Fibroblast of lung (primary cell): ENCODE results near the gene FSTL5. TPM values are rescaled to one million over a fixed set of nuclear protein-coding genes. Genes with fewer than 3 reads are reported as not detected.

Source experiments
- DNase-seq, 2 donors: peaks; one replicate each; pipeline versions ENCODE4 v3.0.0 to v3.0.0-alpha.2; 2010; ENCODE audit warnings: low read depth in 2 of 2
- H2AFZ ChIP-seq: 2 replicates; pipeline ENCODE4 v1.5.1; 2012; ENCODE audit warnings: low read length, control low read depth, inconsistent platforms
- H3K27ac ChIP-seq: 2 replicates; pipeline ENCODE4 v1.5.1; 2011; ENCODE audit warnings: low read length, control low read depth; ENCODE audit not compliant: insufficient read depth
- H3K27me3 ChIP-seq: 2 replicates; pipeline ENCODE4 v1.5.1; 2011; ENCODE audit warnings: mild to moderate bottlenecking, low read length; ENCODE audit not compliant: control insufficient read depth, insufficient read depth
- H3K36me3 ChIP-seq: 2 replicates; pipeline ENCODE4 v1.5.1; 2011; ENCODE audit warnings: low read length; ENCODE audit not compliant: control insufficient read depth, insufficient read depth
- H3K4me1 ChIP-seq: 2 replicates; pipeline ENCODE4 v1.5.1; 2011; ENCODE audit warnings: low read length; ENCODE audit not compliant: control insufficient read depth, insufficient read depth; ENCODE audit errors: extremely low read depth
- H3K4me2 ChIP-seq: 2 replicates; pipeline ENCODE4 v1.5.1; 2011; ENCODE audit warnings: low read length, control low read depth; ENCODE audit not compliant: insufficient read depth; ENCODE audit errors: extremely low read depth
- H3K4me3 ChIP-seq, 4 experiments: fragments of 200-600 bp in 1 of 4; sonication (generic) in 1 of 4; replicated peaks in 1 of 4; 2 replicates each; pipeline ENCODE4 v1.5.1; 2011 to 2016; ENCODE audit warnings: low read length in 4 of 4, low read depth in 3 of 4, mild to moderate bottlenecking in 3 of 4, control low read depth in 2 of 4, inconsistent platforms in 1 of 4, mixed read lengths in 1 of 4; ENCODE audit not compliant: insufficient read depth in 1 of 4; ENCODE audit errors: control extremely low read depth in 1 of 4
- H3K79me2 ChIP-seq: 2 replicates; pipeline ENCODE4 v1.5.1; 2012; ENCODE audit warnings: mild to moderate bottlenecking, low read length, inconsistent platforms; ENCODE audit not compliant: control insufficient read depth, insufficient read depth
- H3K9ac ChIP-seq: 2 replicates; pipeline ENCODE4 v1.5.1; 2011; ENCODE audit warnings: mild to moderate bottlenecking, low read length, control low read depth; ENCODE audit not compliant: insufficient read depth
- H3K9me3 ChIP-seq: 2 replicates; pipeline ENCODE4 v1.5.1; 2012; ENCODE audit warnings: low read depth, low read length; ENCODE audit not compliant: control insufficient read depth, insufficient read depth
- H4K20me1 ChIP-seq: 2 replicates; pipeline ENCODE4 v1.5.1; 2011; ENCODE audit warnings: low read length; ENCODE audit not compliant: control insufficient read depth, insufficient read depth; ENCODE audit errors: extremely low read depth
- EZH2 ChIP-seq: IDR thresholded peaks from 2 replicates; pipeline ENCODE4 v1.5.1; 2012; ENCODE audit warnings: low read length, control low read depth, mild to moderate bottlenecking; ENCODE audit errors: missing control alignments
- polyA plus RNA-seq, 2 donors: library from polyadenylated mRNA; depleted of rRNA in 1 of 2; stranded (reverse) in 1 of 2; unstranded in 1 of 2; fragments of >200 nt; gene quantifications; 2 replicates each; pipeline ENCODE4 v1.2.1, GENCODE V29; 2011 to 2012; ENCODE audit warnings: missing spikeins in 1 of 2
- total RNA-seq: library from RNA; depleted of rRNA; stranded (reverse); fragments of >200 nt; gene quantifications from 2 replicates; pipeline ENCODE4 v1.2.1, GENCODE V29; 2014
- TF ChIP-seq, protein P1 (sequence below), 2 donors: IDR thresholded peaks in 1 of 2; conservative IDR thresholded peaks in 1 of 2; 1 replicate in 1 of 2; 2 replicates in 1 of 2; pipeline ENCODE4 v1.5.1; 2011 to 2012; ENCODE audit warnings: low read length in 2 of 2, control low read depth in 1 of 2, inconsistent platforms in 1 of 2, low read depth in 1 of 2, mild to moderate bottlenecking in 1 of 2

FSTL5 gene
- total and polyA plus RNA-seq, 2 donors (not counting 1 experiment from before 2014, with no cell fraction given): 0.11 to 0.33 TPM

DNA sequence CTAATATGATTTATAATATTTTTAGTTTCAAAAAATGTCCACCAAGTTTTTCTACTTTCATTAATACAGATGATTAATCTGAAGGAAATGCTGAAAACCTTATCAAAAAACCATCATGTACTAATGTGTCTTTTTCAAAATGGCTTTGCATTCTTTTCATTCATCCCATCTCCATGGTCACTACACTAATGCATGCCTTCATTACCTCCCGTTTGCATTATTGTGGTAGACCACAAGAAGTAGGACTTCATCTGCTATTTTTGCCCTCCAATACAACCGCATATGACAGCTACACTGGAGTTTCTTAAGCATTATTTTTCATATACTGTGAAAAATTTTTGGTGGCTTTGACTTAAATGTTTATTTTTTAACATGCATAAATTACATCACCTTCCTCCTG lies 37.9 kb upstream of the FSTL5 start:
- Histone ChIP-seq H3K4me3 (no peak overlapping the region), H3K36me3 (no peaks in the 10 kb centered on the region), H3K79me2 (no peaks in the 10 kb centered on the region), H3K9me3 (no peaks in the 10 kb centered on the region), H4K20me1 (no peaks in the 10 kb centered on the region), H3K4me2 (no peak overlapping the region), H2AFZ (no peak overlapping the region), H3K9ac (no peak overlapping the region), H3K4me1 (no peaks in the 10 kb centered on the region), H3K27me3 (no peaks in the 10 kb centered on the region), H3K27ac (no peak overlapping the region)
- TF ChIP-seq EZH2: no peak
- TF ChIP-seq, protein P1, sequence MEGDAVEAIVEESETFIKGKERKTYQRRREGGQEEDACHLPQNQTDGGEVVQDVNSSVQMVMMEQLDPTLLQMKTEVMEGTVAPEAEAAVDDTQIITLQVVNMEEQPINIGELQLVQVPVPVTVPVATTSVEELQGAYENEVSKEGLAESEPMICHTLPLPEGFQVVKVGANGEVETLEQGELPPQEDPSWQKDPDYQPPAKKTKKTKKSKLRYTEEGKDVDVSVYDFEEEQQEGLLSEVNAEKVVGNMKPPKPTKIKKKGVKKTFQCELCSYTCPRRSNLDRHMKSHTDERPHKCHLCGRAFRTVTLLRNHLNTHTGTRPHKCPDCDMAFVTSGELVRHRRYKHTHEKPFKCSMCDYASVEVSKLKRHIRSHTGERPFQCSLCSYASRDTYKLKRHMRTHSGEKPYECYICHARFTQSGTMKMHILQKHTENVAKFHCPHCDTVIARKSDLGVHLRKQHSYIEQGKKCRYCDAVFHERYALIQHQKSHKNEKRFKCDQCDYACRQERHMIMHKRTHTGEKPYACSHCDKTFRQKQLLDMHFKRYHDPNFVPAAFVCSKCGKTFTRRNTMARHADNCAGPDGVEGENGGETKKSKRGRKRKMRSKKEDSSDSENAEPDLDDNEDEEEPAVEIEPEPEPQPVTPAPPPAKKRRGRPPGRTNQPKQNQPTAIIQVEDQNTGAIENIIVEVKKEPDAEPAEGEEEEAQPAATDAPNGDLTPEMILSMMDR (conservative IDR thresholded peaks at IDR 0.05 in 1 of 2, IDR thresholded peaks at IDR 0.05 in 1 of 2; ENCODE audit: low read depth in 1 of 2, low read length in 2 of 2): no peak
- peak in 1 of 2 donors; percentile 85 for DNase-seq

DNA sequence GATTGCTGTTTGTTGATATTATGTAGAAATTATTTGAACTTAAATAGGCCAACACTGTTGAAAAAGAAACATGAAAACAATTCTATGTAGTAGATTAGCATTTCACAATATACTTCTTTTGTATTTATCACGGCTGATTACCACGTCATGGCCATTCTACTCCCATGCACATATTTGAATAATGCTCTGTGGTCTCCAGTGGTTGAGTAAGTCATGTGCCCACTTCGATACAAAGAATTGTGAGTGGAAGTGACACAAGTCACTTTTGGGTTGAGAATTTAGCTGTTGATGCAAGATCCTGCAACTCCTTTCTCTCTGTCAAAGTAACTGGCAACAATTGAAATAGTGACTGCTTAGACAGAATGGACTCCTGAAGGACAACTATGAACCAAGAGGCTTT lies 6.7 kb upstream of the FSTL5 start:
- no peak overlapping the region for H2AFZ ChIP-seq
- TF ChIP-seq, protein P1 (conservative IDR thresholded peaks at IDR 0.05 in 1 of 2, IDR thresholded peaks at IDR 0.05 in 1 of 2; ENCODE audit: low read depth in 1 of 2, low read length in 2 of 2): no peak
- H3K79me2 ChIP-seq: no peaks in the 10 kb centered on the region
- DNase-seq: no peak
- H3K9me3 ChIP-seq: no peaks in the 10 kb centered on the region
- no peaks in the 10 kb centered on the region for H3K27me3 ChIP-seq
- H3K4me3 ChIP-seq: no peak overlapping the region
- no peaks in the 10 kb centered on the region for H3K36me3 ChIP-seq
- no peaks in the 10 kb centered on the region for H3K4me1 ChIP-seq
- no peaks in the 10 kb centered on the region for H4K20me1 ChIP-seq
- no peak overlapping the region for H3K27ac ChIP-seq
- no peak overlapping the region for H3K9ac ChIP-seq
- no peak overlapping the region for H3K4me2 ChIP-seq

DNA sequence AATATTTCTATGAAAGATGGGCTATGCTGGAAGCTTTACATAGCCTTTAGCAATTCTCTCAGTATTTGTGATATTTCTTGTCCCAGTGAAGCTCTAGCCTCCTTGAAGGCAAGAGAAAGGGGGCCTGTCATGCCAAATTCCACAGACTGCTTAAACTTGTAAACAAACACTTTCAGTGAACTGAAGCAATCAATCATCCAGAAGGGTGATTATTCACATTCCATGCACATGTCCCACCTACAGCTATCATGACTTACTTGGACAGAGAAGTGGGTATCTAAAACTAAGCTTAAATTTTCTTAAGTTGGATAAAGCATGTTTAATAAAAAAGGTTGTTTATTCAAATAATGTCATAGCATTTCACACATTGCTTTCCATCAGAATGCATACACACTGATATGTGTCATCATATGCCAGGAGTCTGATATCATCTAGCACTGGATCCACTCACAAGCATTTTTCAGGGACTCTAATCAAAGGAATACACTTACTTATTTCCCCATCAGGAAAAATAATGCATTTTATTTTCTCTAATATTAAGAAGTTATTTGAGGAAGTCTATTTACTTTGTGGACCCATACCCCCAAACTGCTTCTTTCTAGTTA lies 1.2 kb upstream of the FSTL5 start:
- DNase-seq: peak in 1 of 2 donors; percentile 25
- H3K9ac ChIP-seq: no peak overlapping the region

More for the DNA sequence above, 1.2 kb upstream of the FSTL5 start:
- TF ChIP-seq EZH2: no peak
- TF ChIP-seq, protein P1 (conservative IDR thresholded peaks at IDR 0.05 in 1 of 2, IDR thresholded peaks at IDR 0.05 in 1 of 2; ENCODE audit: low read depth in 1 of 2, low read length in 2 of 2): no peak
- Histone ChIP-seq H3K27me3 (no peaks in the 10 kb centered on the region), H3K36me3 (no peaks in the 10 kb centered on the region), H4K20me1 (no peaks in the 10 kb centered on the region), H3K79me2 (no peaks in the 10 kb centered on the region), H3K4me2 (no peak overlapping the region), H2AFZ (no peak overlapping the region), H3K9me3 (no peaks in the 10 kb centered on the region), H3K4me1 (no peaks in the 10 kb centered on the region), H3K4me3 (no peak overlapping the region), H3K27ac (no peak overlapping the region)
